K562 (cell line): ENCODE results near the gene FGF11. TPM values are rescaled to one million over a fixed set of nuclear protein-coding genes. Genes with fewer than 3 reads are reported as not detected.

Experiments
- ADNP ChIP-seq: fragments of 200-800 bp; sonication (Bioruptor generic); IDR thresholded peaks from 2 replicates; pipeline ENCODE4 v1.6.1; 2016; ENCODE audit warnings: missing genetic modification characterization, missing compliant biosample characterization
- ARID3A ChIP-seq: IDR thresholded peaks from 2 replicates; pipeline ENCODE4 v1.6.1; 2012; ENCODE audit warnings: low read depth, low read length, improper control_type of control experiment, borderline replicate concordance
- BDP1 ChIP-seq: IDR thresholded peaks from 3 replicates; pipeline ENCODE4 v1.6.1; 2011; ENCODE audit not compliant: insufficient read length, insufficient read depth
- GTF2E2 ChIP-seq: fragments of 200-800 bp; sonication (Bioruptor generic); IDR thresholded peaks from 2 replicates; pipeline ENCODE4 v1.6.1; 2016; ENCODE audit warnings: missing genetic modification characterization, missing compliant biosample characterization
- MNT ChIP-seq, 2 experiments: fragments of 450-650 bp; conservative IDR thresholded peaks; 2 replicates each; pipeline ENCODE4 v1.6.1; 2017; ENCODE audit warnings: mild to moderate bottlenecking in 2 of 2, moderate library complexity in 2 of 2
- NCOA6 ChIP-seq: fragments of 450-650 bp; IDR thresholded peaks from 2 replicates; pipeline ENCODE4 v1.6.1; 2017; ENCODE audit warnings: mild to moderate bottlenecking
- PHB ChIP-seq: fragments of 250-450 bp; sonication (Bioruptor Pico); IDR thresholded peaks from 2 replicates; pipeline ENCODE4 v1.5.0; 2021
- PHTF2 ChIP-seq: fragments of 250-450 bp; sonication (Bioruptor Pico); IDR thresholded peaks from 2 replicates; pipeline ENCODE4 v1.5.0; 2021; ENCODE audit warnings: mild to moderate bottlenecking
- PKNOX1 ChIP-seq: fragments of 450-650 bp; IDR thresholded peaks from 2 replicates; pipeline ENCODE4 v1.6.1; 2016
- POU5F1 ChIP-seq: fragments of 150-350 bp; IDR thresholded peaks from 2 replicates; pipeline ENCODE4 v1.6.1; 2014; ENCODE audit warnings: borderline replicate concordance, low read length, low read depth, mild to moderate bottlenecking; ENCODE audit not compliant: partially characterized antibody
- RFX5 ChIP-seq: IDR thresholded peaks from 2 replicates; pipeline ENCODE4 v1.6.1; 2011; ENCODE audit warnings: low read depth, mild to moderate bottlenecking, improper control_type of control experiment, low read length
- YBX1 ChIP-seq: fragments of 450-650 bp; IDR thresholded peaks from 2 replicates; pipeline ENCODE4 v1.7.1; 2016; ENCODE audit warnings: mild to moderate bottlenecking
- ZBTB49 ChIP-seq: sonication (generic); formaldehyde crosslinking; IDR thresholded peaks from 2 replicates; pipeline ENCODE4 v1.8.0; 2022; ENCODE audit warnings: missing genetic modification reagents, mild to moderate bottlenecking, borderline replicate concordance
- ZHX1 ChIP-seq: fragments of 150-350 bp; conservative IDR thresholded peaks from 2 replicates; pipeline ENCODE4 v1.6.1; 2014; ENCODE audit warnings: low read length
- ZNF41 ChIP-seq: fragments of 250-450 bp; sonication (Bioruptor Pico); conservative IDR thresholded peaks from 2 replicates; pipeline ENCODE4 v1.4.0; 2020; ENCODE audit warnings: mild to moderate bottlenecking
- ZNF512 ChIP-seq: IDR thresholded peaks from 2 replicates; pipeline ENCODE4 v1.6.1; 2016; ENCODE audit warnings: missing genetic modification characterization, missing compliant biosample characterization
- ZNF764 ChIP-seq: fragments of 250-450 bp; sonication (Bioruptor Pico); IDR thresholded peaks from 2 replicates; pipeline ENCODE4 v1.4.0; 2020; ENCODE audit warnings: low read depth, mild to moderate bottlenecking, moderate library complexity
- polyA plus RNA-seq, 8 experiments: library from polyadenylated mRNA; depleted of rRNA in 4 of 8; stranded (reverse) in 5 of 8; unstranded in 3 of 8; fragments of >200 nt; fragmentation: Nextera tagmentation in 2 of 8; fragmentation: Illumina TruSeq in 1 of 8; extraction: Ambion mirVana in 2 of 8; extraction: Trizol in 1 of 8; gene quantifications; 2 replicates each; pipeline versions ENCODE4 v1.2.1 to v1.2.3, GENCODE V29; 2011 to 2014; ENCODE audit warnings: inconsistent platforms in 1 of 8, missing spikeins in 1 of 8
- total RNA-seq, 7 experiments: library from RNA; depleted of rRNA in 6 of 7; stranded (reverse); fragments of >200 nt in 6 of 7; fragmentation: Illumina TruSeq in 2 of 7; extraction: Trizol in 2 of 7; gene quantifications; 2 replicates each; pipeline versions ENCODE4 v1.2.1 to v1.2.3, GENCODE V29; 2011 to 2021; ENCODE audit warnings: low replicate concordance in 1 of 7

FGF11 gene
- total and polyA plus RNA-seq, 9 of the 15 experiments (the other 6 are each of a cell fraction or from before 2014, with no cell fraction given): 1.2 to 7.5 (median 3.0) TPM

GRCh38 chr17:7484919-7485377 lies 45.6 kb downstream of the FGF11 start (continued):
- no peak for TF ChIP-seq ZBTB49 (CRISPR knock-in tag)
- no peak for TF ChIP-seq ZNF512 (tag)
- TF ChIP-seq PHB (CRISPR knock-in tag): no peak
- no peak for TF ChIP-seq ZNF764 (CRISPR knock-in tag)
- TF ChIP-seq ZNF41: no peak
- no peak for TF ChIP-seq RFX5
- no peak for TF ChIP-seq PKNOX1
- TF ChIP-seq MNT (conservative IDR thresholded peaks at IDR 0.05): peak; percentile 8 to 16; a peak in 1 of 4 replicates
- TF ChIP-seq ADNP (tag): no peak
- TF ChIP-seq PHTF2: no peak
- no peak for TF ChIP-seq GTF2E2 (tag)
- no peak for TF ChIP-seq BDP1
- TF ChIP-seq POU5F1: no peak
- TF ChIP-seq ARID3A: no peak
- no peak for TF ChIP-seq NCOA6
- no peak for TF ChIP-seq ZHX1
- no peak for TF ChIP-seq YBX1
